ENCODE results near the gene HDAC9. TPM values are rescaled to one million over a fixed set of nuclear protein-coding genes. Genes with fewer than 3 reads are reported as not detected.
A peak's percentile ranks its signal among the peaks of the same experiment; 100 is the strongest.

HDAC9 gene
- total and polyA plus RNA-seq, 7 donors: 0.38 to 34.2 (median 16.8) TPM

DNA sequence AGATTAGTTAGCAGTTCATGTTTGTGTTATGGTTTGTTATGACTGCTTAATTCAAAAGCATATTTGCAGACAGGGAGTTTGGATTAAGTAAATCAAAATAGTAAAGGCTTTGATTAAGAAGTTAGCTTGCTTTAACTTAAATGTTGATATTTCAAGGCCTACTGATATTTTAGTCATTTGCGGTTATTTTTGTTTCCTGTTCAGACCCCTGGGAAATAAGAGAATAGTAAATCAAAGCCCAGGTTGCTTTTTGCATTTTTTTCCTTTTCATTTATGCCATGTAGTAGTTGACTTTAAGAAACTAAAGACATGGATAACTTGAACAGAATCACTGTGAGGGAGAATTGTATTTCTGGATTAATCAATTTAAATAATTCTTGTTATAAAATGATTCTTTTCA lies 77.3 kb downstream of the HDAC9 start:
- ATAC-seq: no peak
- Histone ChIP-seq H3K9me3 (no peaks in the 10 kb centered on the region), H3K27ac (peak overlapping the region; percentile 54), H3K36me3 (ENCODE audit: insufficient read depth in 1 of 2, low read depth in 1 of 2) (no peaks in the 10 kb centered on the region), H3K27me3 (ENCODE audit: insufficient read depth in 3 of 3, low read length in 2 of 3) (no peaks in the 10 kb centered on the region), H3K4me3 (peak overlapping the region; percentile 1), H3K4me1 (peaks cover 32% of the 10 kb centered on the region)
- WGBS, 3 donors: 73 to 86% (median 81%) methylated on average over 1 of the region's 1 CpG
- no peak for DNase-seq
- intact Hi-C loops (cut with DNase I): loop anchor here in 1 of 2 donors (5.0 kb wide), 1 partner anchor 216 kb away; no protein-coding TSS in a partner anchor
- TF ChIP-seq, protein P1, sequence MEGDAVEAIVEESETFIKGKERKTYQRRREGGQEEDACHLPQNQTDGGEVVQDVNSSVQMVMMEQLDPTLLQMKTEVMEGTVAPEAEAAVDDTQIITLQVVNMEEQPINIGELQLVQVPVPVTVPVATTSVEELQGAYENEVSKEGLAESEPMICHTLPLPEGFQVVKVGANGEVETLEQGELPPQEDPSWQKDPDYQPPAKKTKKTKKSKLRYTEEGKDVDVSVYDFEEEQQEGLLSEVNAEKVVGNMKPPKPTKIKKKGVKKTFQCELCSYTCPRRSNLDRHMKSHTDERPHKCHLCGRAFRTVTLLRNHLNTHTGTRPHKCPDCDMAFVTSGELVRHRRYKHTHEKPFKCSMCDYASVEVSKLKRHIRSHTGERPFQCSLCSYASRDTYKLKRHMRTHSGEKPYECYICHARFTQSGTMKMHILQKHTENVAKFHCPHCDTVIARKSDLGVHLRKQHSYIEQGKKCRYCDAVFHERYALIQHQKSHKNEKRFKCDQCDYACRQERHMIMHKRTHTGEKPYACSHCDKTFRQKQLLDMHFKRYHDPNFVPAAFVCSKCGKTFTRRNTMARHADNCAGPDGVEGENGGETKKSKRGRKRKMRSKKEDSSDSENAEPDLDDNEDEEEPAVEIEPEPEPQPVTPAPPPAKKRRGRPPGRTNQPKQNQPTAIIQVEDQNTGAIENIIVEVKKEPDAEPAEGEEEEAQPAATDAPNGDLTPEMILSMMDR (IDR thresholded peaks at IDR 0.05): no peak

DNA sequence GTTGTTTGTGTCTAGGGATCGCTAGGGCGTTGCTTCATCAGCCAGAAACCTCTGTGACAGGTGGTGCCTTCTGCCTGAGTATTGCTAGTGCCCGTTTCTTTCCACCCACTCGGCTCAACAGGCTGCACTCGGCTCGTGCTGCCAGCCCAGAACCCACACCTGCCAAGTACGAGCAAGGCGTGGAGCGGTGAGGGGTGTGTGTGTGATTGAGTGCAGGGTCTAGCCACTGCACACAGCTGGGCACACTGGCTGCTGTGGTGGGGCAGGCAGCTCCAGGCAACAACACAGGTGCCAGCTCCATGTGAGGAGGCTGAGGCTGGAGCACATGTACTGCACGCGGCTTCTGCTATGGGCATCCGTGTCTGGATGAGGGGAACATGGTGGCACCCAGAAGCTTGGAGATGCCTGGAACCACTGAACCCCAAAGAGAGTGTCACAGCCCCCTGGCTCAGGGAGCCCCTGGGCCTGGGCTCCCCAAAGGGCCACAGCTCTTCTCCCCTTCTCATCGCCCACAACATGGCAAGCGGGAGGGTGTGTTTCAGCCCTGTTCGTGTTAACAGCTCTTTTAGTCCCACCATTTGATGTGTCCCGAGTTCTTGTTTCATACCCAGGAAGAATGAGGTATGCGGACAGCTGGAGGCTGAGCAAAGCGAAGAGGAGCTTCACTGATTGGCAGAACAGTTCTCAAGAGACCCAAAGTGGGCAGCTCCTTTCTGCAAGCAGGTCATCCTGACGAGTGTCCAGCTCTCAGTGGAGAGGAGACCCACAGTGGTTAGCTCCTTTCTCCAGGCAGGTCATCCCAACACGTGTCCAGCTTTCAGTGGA lies 78.1 kb downstream of the HDAC9 start:
- peaks cover 32% of the 10 kb centered on the region for H3K4me1 ChIP-seq
- no peaks in the 10 kb centered on the region for H3K36me3 ChIP-seq (ENCODE audit: insufficient read depth in 1 of 2, low read depth in 1 of 2)
- WGBS, 3 donors: 61 to 73% (median 63%) methylated on average over 20 of the region's 20 CpGs
- intact Hi-C loops (cut with DNase I): loop anchor here (2.0 to 5.0 kb wide), 2 partner anchors 216 to 219 kb away; no protein-coding TSS in a partner anchor
- ATAC-seq (peak; percentile 85 to 91 (median 90)), DNase-seq (peak; percentile 23 to 62)
- H3K27ac ChIP-seq: peak overlapping the region; percentile 54
- H3K4me3 ChIP-seq: peak overlapping the region; percentile 1
- TF ChIP-seq, protein P1 (IDR thresholded peaks at IDR 0.05): no peak
- no peaks in the 10 kb centered on the region for H3K27me3 ChIP-seq (ENCODE audit: insufficient read depth in 3 of 3, low read length in 2 of 3)
- H3K9me3 ChIP-seq: no peaks in the 10 kb centered on the region

DNA sequence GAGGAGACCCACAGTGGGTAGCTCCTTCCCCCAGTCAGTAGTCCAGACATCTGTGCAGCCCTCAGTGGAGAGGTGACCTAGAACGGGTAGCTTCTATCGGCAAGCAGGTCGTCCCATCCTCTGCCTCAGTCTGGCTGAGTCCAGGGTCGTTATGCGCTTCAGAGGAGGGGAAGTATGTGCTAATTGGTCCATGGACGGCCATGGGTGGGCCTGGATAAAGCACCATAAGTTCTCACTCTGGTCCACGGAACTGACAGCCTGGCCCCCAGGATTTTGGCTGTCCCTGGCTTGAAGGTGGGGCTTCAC lies 78.6 kb downstream of the HDAC9 start:
- WGBS, 3 donors: 91 to 97% (median 94%) methylated on average over 7 of the region's 7 CpGs
- intact Hi-C loops (cut with DNase I): loop anchor here (2.0 to 5.0 kb wide), 2 partner anchors 217 to 219 kb away; no protein-coding TSS in a partner anchor
- no peak for DNase-seq

DNA sequence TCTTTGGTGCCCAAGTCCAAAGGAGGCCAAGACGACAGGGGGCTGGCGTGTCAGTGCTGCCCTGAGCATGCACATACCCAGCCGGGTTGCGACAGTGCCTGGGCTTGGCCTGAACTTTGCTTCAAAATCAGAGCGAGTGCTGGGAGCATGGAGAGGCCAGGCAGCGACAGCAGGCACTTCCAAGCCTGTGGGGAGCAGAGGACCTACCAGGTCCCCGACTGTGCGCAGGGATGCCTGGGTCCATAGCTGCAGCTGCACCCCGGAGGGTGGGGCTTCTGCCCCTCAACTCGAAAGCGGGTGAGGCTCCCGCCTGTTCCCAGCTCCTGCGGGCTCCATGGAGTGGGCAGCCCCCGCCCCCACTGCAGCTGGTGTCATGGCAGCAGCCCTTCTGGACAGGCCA lies 79.1 kb downstream of the HDAC9 start:
- intact Hi-C loops (cut with DNase I): loop anchor here (1.0 to 5.0 kb wide), 3 partner anchors 36 to 220 kb away; no protein-coding TSS in a partner anchor
- H3K4me1 ChIP-seq: peaks cover 27% of the 10 kb centered on the region
- H3K4me3 ChIP-seq: no peak overlapping the region
- no peaks in the 10 kb centered on the region for H3K36me3 ChIP-seq (ENCODE audit: insufficient read depth in 1 of 2, low read depth in 1 of 2)
- WGBS, 3 donors: 91 to 96% (median 93%) methylated on average over 12 to 14 of the region's 14 CpGs
- DNase-seq: peak in 1 of 2 donors; percentile 28
- TF ChIP-seq, protein P1 (IDR thresholded peaks at IDR 0.05): no peak
- H3K27ac ChIP-seq: no peak overlapping the region
- no peaks in the 10 kb centered on the region for H3K9me3 ChIP-seq
- no peak for ATAC-seq
- H3K27me3 ChIP-seq (ENCODE audit: insufficient read depth in 3 of 3, low read length in 2 of 3): no peaks in the 10 kb centered on the region

More for the DNA sequence above, 78.6 kb downstream of the HDAC9 start:
- TF ChIP-seq, protein P1 (IDR thresholded peaks at IDR 0.05): no peak
- H3K4me3 ChIP-seq: no peak overlapping the region
- H3K27me3 ChIP-seq (ENCODE audit: insufficient read depth in 3 of 3, low read length in 2 of 3): no peaks in the 10 kb centered on the region
- H3K4me1 ChIP-seq: peaks cover 32% of the 10 kb centered on the region
- no peak for ATAC-seq
- no peaks in the 10 kb centered on the region for H3K9me3 ChIP-seq
- H3K27ac ChIP-seq: peak overlapping the region; percentile 54
- H3K36me3 ChIP-seq (ENCODE audit: insufficient read depth in 1 of 2, low read depth in 1 of 2): no peaks in the 10 kb centered on the region
